ENCODE data around the gene CCNY. TPM values are rescaled to one million over a fixed set of nuclear protein-coding genes. Genes with fewer than 3 reads are reported as not detected.

CCNY gene
- total RNA-seq, 1 donor from 2014 or later = 59.4 TPM

DNA sequence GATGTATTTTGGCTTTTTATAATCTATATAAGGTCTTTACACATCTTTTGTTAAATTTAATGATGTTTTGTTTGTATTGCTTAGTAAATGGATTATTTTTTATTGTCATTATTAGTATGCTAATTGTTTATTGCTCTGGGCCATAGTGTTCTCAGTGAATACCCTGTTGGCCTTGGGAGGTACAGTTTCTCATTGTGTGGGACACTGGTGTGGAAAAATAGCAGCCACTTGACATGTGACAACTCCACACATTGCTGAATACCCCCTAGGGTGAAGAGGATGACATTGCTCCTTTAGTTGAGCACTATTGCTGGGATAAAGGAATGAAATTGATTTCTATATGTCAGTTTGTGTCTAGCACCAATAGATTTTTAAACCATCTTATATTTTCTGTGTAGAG lies 130.9 kb downstream of the CCNY start:
- TF ChIP-seq, protein P1, sequence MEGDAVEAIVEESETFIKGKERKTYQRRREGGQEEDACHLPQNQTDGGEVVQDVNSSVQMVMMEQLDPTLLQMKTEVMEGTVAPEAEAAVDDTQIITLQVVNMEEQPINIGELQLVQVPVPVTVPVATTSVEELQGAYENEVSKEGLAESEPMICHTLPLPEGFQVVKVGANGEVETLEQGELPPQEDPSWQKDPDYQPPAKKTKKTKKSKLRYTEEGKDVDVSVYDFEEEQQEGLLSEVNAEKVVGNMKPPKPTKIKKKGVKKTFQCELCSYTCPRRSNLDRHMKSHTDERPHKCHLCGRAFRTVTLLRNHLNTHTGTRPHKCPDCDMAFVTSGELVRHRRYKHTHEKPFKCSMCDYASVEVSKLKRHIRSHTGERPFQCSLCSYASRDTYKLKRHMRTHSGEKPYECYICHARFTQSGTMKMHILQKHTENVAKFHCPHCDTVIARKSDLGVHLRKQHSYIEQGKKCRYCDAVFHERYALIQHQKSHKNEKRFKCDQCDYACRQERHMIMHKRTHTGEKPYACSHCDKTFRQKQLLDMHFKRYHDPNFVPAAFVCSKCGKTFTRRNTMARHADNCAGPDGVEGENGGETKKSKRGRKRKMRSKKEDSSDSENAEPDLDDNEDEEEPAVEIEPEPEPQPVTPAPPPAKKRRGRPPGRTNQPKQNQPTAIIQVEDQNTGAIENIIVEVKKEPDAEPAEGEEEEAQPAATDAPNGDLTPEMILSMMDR (IDR thresholded peaks at IDR 0.05; ENCODE audit: unreplicated experiment) = no peak
- no peak overlapping the region for H3K4me3 Mint-ChIP-seq (ENCODE audit: low read depth)
- no peak for DNase-seq (ENCODE audit: low spot score, unreplicated experiment)
- no peaks in the 10 kb centered on the region for H3K36me3 Mint-ChIP-seq (ENCODE audit: insufficient read depth)
- no peak overlapping the region for H3K27ac Mint-ChIP-seq
- peaks cover 30% of the 10 kb centered on the region for H3K4me1 Mint-ChIP-seq (ENCODE audit: low read depth)
- H3K9me3 Mint-ChIP-seq (ENCODE audit: low read depth) = no peaks in the 10 kb centered on the region
- no peaks in the 10 kb centered on the region for H3K27me3 Mint-ChIP-seq

DNA sequence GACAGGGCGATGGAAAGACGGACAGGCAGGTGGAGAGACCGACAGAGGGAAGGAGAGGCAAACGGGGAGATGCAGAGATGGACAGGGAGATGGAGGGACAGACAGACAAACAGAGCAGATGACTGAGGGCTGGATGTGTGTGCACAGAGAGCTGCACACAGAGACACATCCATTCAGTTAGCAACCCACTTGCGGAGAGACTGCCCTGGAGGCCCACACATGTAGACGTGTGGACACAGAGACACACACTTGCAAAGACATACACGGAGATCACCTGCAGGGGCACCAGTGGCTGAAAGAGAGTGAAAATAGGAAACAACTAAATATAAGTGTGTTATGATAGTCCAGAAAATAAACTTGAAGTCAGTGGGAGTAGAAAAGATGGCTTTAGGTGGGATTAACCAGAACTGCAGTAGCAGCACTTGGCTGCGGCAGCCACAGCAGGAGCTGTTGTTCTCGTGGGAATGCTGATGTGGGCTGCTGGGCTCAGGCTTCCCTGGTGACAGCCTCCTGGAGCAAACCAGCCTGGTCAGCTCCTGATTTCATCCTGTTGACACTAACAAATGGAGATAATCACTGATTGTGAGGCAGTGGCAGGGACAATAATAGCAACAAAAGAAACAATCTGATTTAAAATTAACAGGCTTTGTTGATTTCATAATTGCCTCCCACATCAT lies 134.1 kb downstream of the CCNY start:
- Mint-ChIP-seq H3K4me1 (ENCODE audit: low read depth) (peaks cover 18% of the 10 kb centered on the region), H3K27me3 (no peaks in the 10 kb centered on the region), H3K36me3 (ENCODE audit: insufficient read depth) (peaks cover 4% of the 10 kb centered on the region), H3K9me3 (ENCODE audit: low read depth) (peaks cover 5% of the 10 kb centered on the region), H3K27ac (no peak overlapping the region), H3K4me3 (ENCODE audit: low read depth) (no peak overlapping the region)
- DNase-seq (ENCODE audit: low spot score, unreplicated experiment) = no peak
- TF ChIP-seq, protein P1 (IDR thresholded peaks at IDR 0.05; ENCODE audit: unreplicated experiment) = no peak

DNA sequence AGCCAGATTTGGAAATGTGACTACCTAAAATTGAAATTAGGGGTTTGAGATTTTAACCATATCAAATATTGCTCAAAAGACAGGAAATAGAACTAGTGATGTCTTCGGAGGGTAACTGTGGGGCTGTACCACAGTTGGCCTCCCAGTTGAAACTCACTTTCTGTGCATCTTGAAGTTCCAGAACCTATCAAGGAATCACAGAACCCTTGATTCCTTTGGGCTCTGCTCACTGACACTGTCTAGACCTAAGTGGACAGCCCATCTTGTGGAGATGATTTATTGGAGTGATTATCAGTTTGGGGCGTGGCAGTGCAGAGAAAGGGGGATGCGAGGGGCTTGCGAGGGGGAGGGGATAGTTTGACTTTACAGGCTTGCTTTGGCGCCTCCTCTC lies 134.6 kb downstream of the CCNY start:
- H3K9me3 Mint-ChIP-seq (ENCODE audit: low read depth) = peaks cover 5% of the 10 kb centered on the region
- peak overlapping the region; percentile 27 for H3K27ac Mint-ChIP-seq
- H3K36me3 Mint-ChIP-seq (ENCODE audit: insufficient read depth) = peaks cover 4% of the 10 kb centered on the region
- DNase-seq (ENCODE audit: low spot score, unreplicated experiment) = no peak
- H3K4me1 Mint-ChIP-seq (ENCODE audit: low read depth) = peaks cover 18% of the 10 kb centered on the region
- H3K27me3 Mint-ChIP-seq = no peaks in the 10 kb centered on the region
- TF ChIP-seq, protein P1 (IDR thresholded peaks at IDR 0.05; ENCODE audit: unreplicated experiment) = no peak
- H3K4me3 Mint-ChIP-seq (ENCODE audit: low read depth) = no peak overlapping the region

DNA sequence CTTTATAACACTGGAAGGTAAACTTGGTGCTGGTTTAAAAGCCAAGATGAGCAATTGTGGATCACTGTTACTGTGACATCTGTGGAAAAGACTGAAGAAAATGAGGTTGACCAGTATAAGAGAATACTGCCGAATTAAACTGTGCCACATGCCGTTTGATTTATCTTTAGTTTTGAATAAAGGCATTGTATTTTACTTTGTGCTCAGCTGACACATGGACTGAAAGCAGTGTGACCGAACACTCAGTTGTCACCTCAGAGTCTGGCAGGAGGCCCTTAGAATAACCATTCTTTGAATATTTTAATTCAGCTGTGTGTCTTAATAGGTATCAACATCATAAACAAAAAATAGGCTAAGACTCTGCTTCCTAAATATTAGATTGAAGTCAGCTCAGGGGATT lies 135.1 kb downstream of the CCNY start:
- peaks cover 18% of the 10 kb centered on the region for H3K4me1 Mint-ChIP-seq (ENCODE audit: low read depth)
- TF ChIP-seq, protein P1 (IDR thresholded peaks at IDR 0.05; ENCODE audit: unreplicated experiment) = no peak
- H3K9me3 Mint-ChIP-seq (ENCODE audit: low read depth) = peaks cover 9% of the 10 kb centered on the region
- no peak overlapping the region for H3K4me3 Mint-ChIP-seq (ENCODE audit: low read depth)
- H3K36me3 Mint-ChIP-seq (ENCODE audit: insufficient read depth) = peaks cover 4% of the 10 kb centered on the region
- H3K27me3 Mint-ChIP-seq = no peaks in the 10 kb centered on the region
- DNase-seq (ENCODE audit: low spot score, unreplicated experiment) = no peak
- no peak overlapping the region for H3K27ac Mint-ChIP-seq

DNA sequence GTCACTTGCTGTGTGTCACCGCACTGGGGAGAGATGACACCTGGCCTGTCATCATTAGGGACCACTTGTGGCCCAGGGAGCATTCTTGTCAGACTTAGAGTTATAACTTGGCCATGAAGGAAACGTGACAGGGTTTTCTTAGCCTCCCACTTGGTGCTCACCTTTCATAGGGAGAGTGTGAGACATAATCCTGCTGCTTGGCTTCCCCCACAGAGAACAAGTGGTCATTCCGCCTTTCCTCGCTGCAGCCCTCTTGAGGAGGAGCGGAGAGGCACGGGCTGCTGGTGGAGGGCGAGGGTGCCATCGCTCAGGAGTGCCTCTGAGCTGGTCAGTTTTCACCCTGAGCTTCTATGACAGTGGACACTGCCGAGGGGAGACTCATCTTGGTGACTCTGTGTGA lies 143.8 kb downstream of the CCNY start:
- Mint-ChIP-seq H3K27me3 (peaks cover 2% of the 10 kb centered on the region), H3K36me3 (ENCODE audit: insufficient read depth) (peaks cover 6% of the 10 kb centered on the region), H3K4me3 (ENCODE audit: low read depth) (no peak overlapping the region), H3K9me3 (ENCODE audit: low read depth) (peaks cover 3% of the 10 kb centered on the region), H3K27ac (no peak overlapping the region), H3K4me1 (ENCODE audit: low read depth) (peaks cover 13% of the 10 kb centered on the region)
- TF ChIP-seq, protein P1 (IDR thresholded peaks at IDR 0.05; ENCODE audit: unreplicated experiment) = no peak
- DNase-seq (ENCODE audit: low spot score, unreplicated experiment) = no peak
